ENCODE measurements around the gene IGSF8.
"Not testable (repeated sequence)": the region's sequence is repeated elsewhere in the genome, so short reads cannot be mapped to it uniquely, and the experiment has no call there.

Gene IGSF8

DNA sequence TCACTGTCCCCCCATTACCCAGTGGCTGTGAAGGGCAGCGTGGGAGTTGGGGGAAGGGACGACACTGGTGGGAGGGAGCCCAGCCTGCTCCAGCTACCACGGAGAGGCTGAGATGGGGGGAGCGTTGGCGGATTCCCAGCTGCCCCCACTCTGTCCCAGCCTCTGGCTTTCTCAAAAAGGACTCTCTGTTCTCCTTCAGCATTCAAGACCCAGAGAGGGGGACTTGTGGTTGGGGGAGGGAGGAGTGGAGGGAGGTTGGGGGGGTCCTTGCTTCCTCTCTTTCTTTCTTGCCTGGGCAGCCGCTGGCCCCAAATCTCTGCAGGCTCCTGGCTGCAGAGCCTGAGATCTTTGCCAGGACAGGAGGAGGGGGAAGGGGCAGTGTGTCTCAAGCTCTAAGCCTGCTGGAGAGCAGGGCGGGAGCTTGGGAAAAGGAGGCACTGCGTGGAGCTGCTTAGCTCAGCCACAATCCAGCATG, 19.3 kb upstream of the IGSF8 start:
- Histone ChIP-seq H3K9me3 (ENCODE audit: control insufficient read depth in 1 of 2, low read length in 2 of 2) (no peaks in the 10 kb centered on the region), H3K4me1 (ENCODE audit: control insufficient read depth in 1 of 2, insufficient read depth in 2 of 2, low read length in 2 of 2) (no peaks in the 10 kb centered on the region), H3K36me3 (ENCODE audit: control insufficient read depth in 1 of 2, insufficient read depth in 2 of 2, low read length in 2 of 2) (no peaks in the 10 kb centered on the region), H3K4me3 (ENCODE audit: low read depth in 1 of 2, low read length in 2 of 2) (no peak overlapping the region), H3K27ac (ENCODE audit: low read depth, low read length) (no peak overlapping the region), H3K27me3 (ENCODE audit: control insufficient read depth in 1 of 2, insufficient read depth in 2 of 2, low read length in 2 of 2) (no peaks in the 10 kb centered on the region), H3K9ac (ENCODE audit: low read depth in 1 of 2, low read length in 2 of 2) (no peak overlapping the region)

- Histone ChIP-seq H3K9me3 (ENCODE audit: control insufficient read depth in 1 of 2, low read length in 2 of 2) (no peaks in the 10 kb centered on the region), H3K36me3 (ENCODE audit: control insufficient read depth in 1 of 2, insufficient read depth in 2 of 2, low read length in 2 of 2) (no peaks in the 10 kb centered on the region), H3K27me3 (ENCODE audit: control insufficient read depth in 1 of 2, insufficient read depth in 2 of 2, low read length in 2 of 2) (no peaks in the 10 kb centered on the region), H3K4me1 (ENCODE audit: control insufficient read depth in 1 of 2, insufficient read depth in 2 of 2, low read length in 2 of 2) (no peaks in the 10 kb centered on the region), H3K9ac (ENCODE audit: low read depth in 1 of 2, low read length in 2 of 2) (no peak overlapping the region), H3K4me3 (ENCODE audit: low read depth in 1 of 2, low read length in 2 of 2) (no peak overlapping the region), H3K27ac (ENCODE audit: low read depth, low read length) (no peak overlapping the region)
These were observed 18.9 kb upstream of the IGSF8 start for GRCh38 chr1:160117300-160117699.

GRCh38 chr1:160116283-160117147, 18.1 kb upstream of the IGSF8 start:
- Histone ChIP-seq H3K9me3 (ENCODE audit: control insufficient read depth in 1 of 2, low read length in 2 of 2) (no peaks in the 10 kb centered on the region), H3K27ac (ENCODE audit: low read depth, low read length) (no peak overlapping the region), H3K4me1 (ENCODE audit: control insufficient read depth in 1 of 2, insufficient read depth in 2 of 2, low read length in 2 of 2) (no peaks in the 10 kb centered on the region), H3K4me3 (ENCODE audit: low read depth in 1 of 2, low read length in 2 of 2) (peak overlapping the region in 1 of 2 donors; percentile 32), H3K27me3 (ENCODE audit: control insufficient read depth in 1 of 2, insufficient read depth in 2 of 2, low read length in 2 of 2) (no peaks in the 10 kb centered on the region), H3K9ac (ENCODE audit: low read depth in 1 of 2, low read length in 2 of 2) (no peak overlapping the region), H3K36me3 (ENCODE audit: control insufficient read depth in 1 of 2, insufficient read depth in 2 of 2, low read length in 2 of 2) (no peaks in the 10 kb centered on the region)

GRCh38 chr1:160115545-160116282, 17.3 kb upstream of the IGSF8 start, which contains the start of gene ATP1A2:
ATP1A2 (plus strand) TSS chr1:160115759; CDS start chr1:160115862, 103 bp downstream.
- Histone ChIP-seq H3K4me3 (ENCODE audit: low read depth in 1 of 2, low read length in 2 of 2) (peak within 1 kb of the TSS in 1 of 2 donors; percentile 32), H3K9me3 (ENCODE audit: control insufficient read depth in 1 of 2, low read length in 2 of 2) (no peaks in the 10 kb centered on the region), H3K27ac (ENCODE audit: low read depth, low read length) (no peak within 1 kb of the TSS), H3K4me1 (ENCODE audit: control insufficient read depth in 1 of 2, insufficient read depth in 2 of 2, low read length in 2 of 2) (no peaks in the 10 kb centered on the region), H3K9ac (ENCODE audit: low read depth in 1 of 2, low read length in 2 of 2) (no peak within 1 kb of the TSS), H3K27me3 (ENCODE audit: control insufficient read depth in 1 of 2, insufficient read depth in 2 of 2, low read length in 2 of 2) (no peaks in the 10 kb centered on the region), H3K36me3 (ENCODE audit: control insufficient read depth in 1 of 2, insufficient read depth in 2 of 2, low read length in 2 of 2) (no peaks in the 10 kb centered on the region)

DNA sequence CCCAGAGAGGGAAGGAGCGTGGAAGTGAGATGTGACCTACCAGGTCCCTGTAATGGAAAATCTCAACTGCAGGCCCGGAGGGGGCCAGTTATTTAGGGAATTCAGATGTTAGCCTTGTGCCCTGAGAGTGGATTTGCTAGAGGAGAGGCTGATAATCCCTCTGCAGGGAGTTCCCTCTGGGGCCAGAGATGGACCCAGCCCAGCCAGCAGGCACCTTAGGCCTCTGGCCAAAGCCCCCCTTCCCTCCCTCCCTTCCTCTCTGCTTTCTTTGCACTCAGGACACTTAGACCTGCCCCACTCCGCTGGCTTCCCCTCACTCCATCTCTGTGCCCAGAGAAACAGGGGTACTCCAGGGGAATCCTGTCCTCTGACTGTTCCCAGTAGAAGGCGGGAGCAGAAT, 15.7 kb upstream of the IGSF8 start:
- Histone ChIP-seq H3K4me1 (ENCODE audit: control insufficient read depth in 1 of 2, insufficient read depth in 2 of 2, low read length in 2 of 2) (no peaks in the 10 kb centered on the region), H3K9ac (ENCODE audit: low read depth in 1 of 2, low read length in 2 of 2) (no peak overlapping the region), H3K9me3 (ENCODE audit: control insufficient read depth in 1 of 2, low read length in 2 of 2) (no peaks in the 10 kb centered on the region), H3K27ac (ENCODE audit: low read depth, low read length) (no peak overlapping the region), H3K27me3 (ENCODE audit: control insufficient read depth in 1 of 2, insufficient read depth in 2 of 2, low read length in 2 of 2) (no peaks in the 10 kb centered on the region), H3K36me3 (ENCODE audit: control insufficient read depth in 1 of 2, insufficient read depth in 2 of 2, low read length in 2 of 2) (no peaks in the 10 kb centered on the region), H3K4me3 (ENCODE audit: low read depth in 1 of 2, low read length in 2 of 2) (no peak overlapping the region)

GRCh38 chr1:160113407-160113806, 15.0 kb upstream of the IGSF8 start:
- no peaks in the 10 kb centered on the region for H3K4me1 ChIP-seq (ENCODE audit: control insufficient read depth in 1 of 2, insufficient read depth in 2 of 2, low read length in 2 of 2)
- H3K27me3 ChIP-seq (ENCODE audit: control insufficient read depth in 1 of 2, insufficient read depth in 2 of 2, low read length in 2 of 2): no peaks in the 10 kb centered on the region
- no peak overlapping the region for H3K9ac ChIP-seq (ENCODE audit: low read depth in 1 of 2, low read length in 2 of 2)
- H3K4me3 ChIP-seq (ENCODE audit: low read depth in 1 of 2, low read length in 2 of 2): no peak overlapping the region
- no peaks in the 10 kb centered on the region for H3K9me3 ChIP-seq (ENCODE audit: control insufficient read depth in 1 of 2, low read length in 2 of 2)
- H3K36me3 ChIP-seq (ENCODE audit: control insufficient read depth in 1 of 2, insufficient read depth in 2 of 2, low read length in 2 of 2): no peaks in the 10 kb centered on the region
- H3K27ac ChIP-seq (ENCODE audit: low read depth, low read length): no peak overlapping the region

GRCh38 chr1:160112357-160112756, 13.9 kb upstream of the IGSF8 start:
- Histone ChIP-seq H3K9ac (ENCODE audit: low read depth in 1 of 2, low read length in 2 of 2) (no peak overlapping the region), H3K27ac (ENCODE audit: low read depth, low read length) (no peak overlapping the region), H3K4me3 (ENCODE audit: low read depth in 1 of 2, low read length in 2 of 2) (no peak overlapping the region), H3K4me1 (ENCODE audit: control insufficient read depth in 1 of 2, insufficient read depth in 2 of 2, low read length in 2 of 2) (no peaks in the 10 kb centered on the region), H3K27me3 (ENCODE audit: control insufficient read depth in 1 of 2, insufficient read depth in 2 of 2, low read length in 2 of 2) (no peaks in the 10 kb centered on the region), H3K9me3 (ENCODE audit: control insufficient read depth in 1 of 2, low read length in 2 of 2) (no peaks in the 10 kb centered on the region), H3K36me3 (ENCODE audit: control insufficient read depth in 1 of 2, insufficient read depth in 2 of 2, low read length in 2 of 2) (no peaks in the 10 kb centered on the region)

- not testable (repeated sequence) for H3K27ac ChIP-seq (ENCODE audit: low read depth, low read length); H3K9me3 ChIP-seq (ENCODE audit: control insufficient read depth in 1 of 2, low read length in 2 of 2); H3K27me3 ChIP-seq (ENCODE audit: control insufficient read depth in 1 of 2, insufficient read depth in 2 of 2, low read length in 2 of 2); H3K36me3 ChIP-seq (ENCODE audit: control insufficient read depth in 1 of 2, insufficient read depth in 2 of 2, low read length in 2 of 2); H3K4me1 ChIP-seq (ENCODE audit: control insufficient read depth in 1 of 2, insufficient read depth in 2 of 2, low read length in 2 of 2); H3K9ac ChIP-seq (ENCODE audit: low read depth in 1 of 2, low read length in 2 of 2); H3K4me3 ChIP-seq (ENCODE audit: low read depth in 1 of 2, low read length in 2 of 2)
These were observed 13.0 kb upstream of the IGSF8 start for GRCh38 chr1:160111462-160111861.

DNA sequence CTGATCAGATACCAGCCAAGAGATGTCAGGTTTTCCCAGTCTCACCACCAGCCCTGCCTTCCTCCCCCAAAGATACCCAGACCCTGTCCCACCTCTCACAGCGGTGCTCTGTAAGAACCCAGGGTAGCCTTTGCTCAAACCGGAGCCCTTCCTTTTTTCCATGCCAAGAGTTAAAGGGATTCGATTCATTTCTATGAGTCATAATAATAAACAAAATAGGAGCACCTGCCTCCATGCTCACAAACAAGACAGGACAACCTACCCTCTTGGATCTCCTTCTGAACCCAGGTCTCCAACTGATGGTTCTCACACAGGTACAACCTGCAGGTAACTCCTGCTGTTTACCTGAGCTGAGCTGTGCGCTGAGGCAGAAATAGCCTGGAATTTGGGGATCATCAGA, 11.3 kb upstream of the IGSF8 start:
- no peak overlapping the region for H3K9ac ChIP-seq (ENCODE audit: low read depth in 1 of 2, low read length in 2 of 2)
- H3K36me3 ChIP-seq (ENCODE audit: control insufficient read depth in 1 of 2, insufficient read depth in 2 of 2, low read length in 2 of 2): no peaks in the 10 kb centered on the region
- no peak overlapping the region for H3K27ac ChIP-seq (ENCODE audit: low read depth, low read length)
- no peaks in the 10 kb centered on the region for H3K9me3 ChIP-seq (ENCODE audit: control insufficient read depth in 1 of 2, low read length in 2 of 2)
- H3K27me3 ChIP-seq (ENCODE audit: control insufficient read depth in 1 of 2, insufficient read depth in 2 of 2, low read length in 2 of 2): no peaks in the 10 kb centered on the region
- no peaks in the 10 kb centered on the region for H3K4me1 ChIP-seq (ENCODE audit: control insufficient read depth in 1 of 2, insufficient read depth in 2 of 2, low read length in 2 of 2)
- no peak overlapping the region for H3K4me3 ChIP-seq (ENCODE audit: low read depth in 1 of 2, low read length in 2 of 2)
